KMS-11 (cell line): ENCODE results near the gene GTF3C4.

ENCODE experiments used
- H2AFZ ChIP-seq: fragments of 200-600 bp; sonication (generic); 2 replicates; pipeline ENCODE4 v1.6.1; 2016; ENCODE audit warnings: antibody characterized with exemption, mixed run types, low read depth
- H3K27ac ChIP-seq: fragments of 200-600 bp; sonication (generic); 2 replicates; pipeline ENCODE4 v1.6.1; 2016; ENCODE audit warnings: mild to moderate bottlenecking, mixed run types
- H3K27me3 ChIP-seq: fragments of 200-600 bp; sonication (generic); 2 replicates; pipeline ENCODE4 v1.6.1; 2017; ENCODE audit warnings: mild to moderate bottlenecking, low read depth, mixed run types, moderate library complexity; ENCODE audit not compliant: insufficient read depth
- H3K36me3 ChIP-seq: fragments of 200-600 bp; sonication (generic); 2 replicates; pipeline ENCODE4 v1.6.1; 2017; ENCODE audit warnings: mild to moderate bottlenecking, mixed run types; ENCODE audit not compliant: insufficient read depth
- H3K4me1 ChIP-seq: fragments of 200-600 bp; sonication (generic); 2 replicates; pipeline ENCODE4 v1.6.1; 2016; ENCODE audit warnings: mild to moderate bottlenecking, low read depth, mixed run types; ENCODE audit not compliant: poor library complexity, severe bottlenecking
- H3K4me2 ChIP-seq: fragments of 200-600 bp; sonication (generic); 2 replicates; pipeline ENCODE4 v1.7.0; 2016; ENCODE audit warnings: mild to moderate bottlenecking, mixed run types
- H3K4me3 ChIP-seq: fragments of 200-600 bp; sonication (generic); IDR thresholded peaks from 2 replicates; pipeline ENCODE4 v1.6.1; 2017; ENCODE audit warnings: low read depth, low read length, mixed read lengths; ENCODE audit not compliant: insufficient read depth
- H3K79me2 ChIP-seq: fragments of 200-600 bp; sonication (generic); 2 replicates; pipeline ENCODE4 v1.6.1; 2016; ENCODE audit warnings: low read depth, mixed run types; ENCODE audit not compliant: insufficient read depth
- H3K9ac ChIP-seq: fragments of 200-600 bp; sonication (generic); 2 replicates; pipeline ENCODE4 v1.6.1; 2016; ENCODE audit warnings: mild to moderate bottlenecking, mixed run types
- H4K20me1 ChIP-seq: fragments of 200-600 bp; sonication (generic); 2 replicates; pipeline ENCODE4 v1.6.1; 2016; ENCODE audit warnings: mild to moderate bottlenecking, mixed run types; ENCODE audit not compliant: insufficient read depth
- CTCF ChIP-seq: fragments of 200-600 bp; sonication (generic); conservative IDR thresholded peaks from 2 replicates; pipeline ENCODE4 v1.6.1; 2017; ENCODE audit warnings: low read depth, mild to moderate bottlenecking, antibody characterized with exemption, low read length, moderate library complexity, mixed read lengths

Gene GTF3C4

GRCh38 chr9:132690696-132691095, 20.4 kb downstream of the GTF3C4 start:
- Histone ChIP-seq H3K36me3 (peaks cover 18% of the 10 kb centered on the region; the same call in 1 of the 2 replicates), H3K9ac (no peak overlapping the region), H3K4me3 (no peak overlapping the region), H3K27ac (no peak overlapping the region), H2AFZ (no peak overlapping the region), H4K20me1 (no peaks in the 10 kb centered on the region; the same call in 1 of the 2 replicates), H3K4me1 (no peaks in the 10 kb centered on the region), H3K27me3 (no peaks in the 10 kb centered on the region), H3K4me2 (no peak overlapping the region), H3K79me2 (peaks cover 6% of the 10 kb centered on the region; the same call in 1 of the 2 replicates)
- TF ChIP-seq CTCF, result no peak

- Histone ChIP-seq H3K27ac (no peak overlapping the region), H3K4me2 (no peak overlapping the region), H3K9ac (no peak overlapping the region), H3K27me3 (no peaks in the 10 kb centered on the region), H3K4me1 (no peaks in the 10 kb centered on the region), H2AFZ (no peak overlapping the region), H3K36me3 (peaks cover 6% of the 10 kb centered on the region), H3K79me2 (no peaks in the 10 kb centered on the region), H3K4me3 (no peak overlapping the region), H4K20me1 (no peaks in the 10 kb centered on the region)
- TF ChIP-seq CTCF, result no peak
Measured at GRCh38 chr9:132694144-132694543, 23.9 kb downstream of the GTF3C4 start.

GRCh38 chr9:132697230-132697629, 27.0 kb downstream of the GTF3C4 start:
- H3K4me3 ChIP-seq, result no peak overlapping the region
- H4K20me1 ChIP-seq, result no peaks in the 10 kb centered on the region
- no peak for TF ChIP-seq CTCF
- no peak overlapping the region for H3K4me2 ChIP-seq
- no peak overlapping the region for H2AFZ ChIP-seq
- H3K27me3 ChIP-seq, result no peaks in the 10 kb centered on the region
- H3K27ac ChIP-seq, result no peak overlapping the region
- H3K4me1 ChIP-seq, result no peaks in the 10 kb centered on the region
- H3K9ac ChIP-seq, result no peak overlapping the region
- H3K79me2 ChIP-seq, result no peaks in the 10 kb centered on the region
- no peaks in the 10 kb centered on the region; the same call in 1 of the 2 replicates for H3K36me3 ChIP-seq

- H3K36me3 ChIP-seq, result no peaks in the 10 kb centered on the region; the same call in 1 of the 2 replicates
Measured at GRCh38 chr9:132698989-132699388, 28.7 kb downstream of the GTF3C4 start.

More at GRCh38 chr9:132698989-132699388, 28.7 kb downstream of the GTF3C4 start:
- no peak overlapping the region for H3K27ac ChIP-seq
- no peaks in the 10 kb centered on the region for H3K27me3 ChIP-seq
- no peak for TF ChIP-seq CTCF
- no peak overlapping the region for H3K9ac ChIP-seq
- H4K20me1 ChIP-seq, result no peaks in the 10 kb centered on the region
- no peak overlapping the region for H3K4me2 ChIP-seq
- no peaks in the 10 kb centered on the region for H3K79me2 ChIP-seq
- no peak overlapping the region for H3K4me3 ChIP-seq
- no peak overlapping the region for H2AFZ ChIP-seq
- no peaks in the 10 kb centered on the region for H3K4me1 ChIP-seq
